MM.1S (cell line): ENCODE data around the gene PGF.

Source experiments
- CTCF ChIP-seq: fragments of 300-600 bp; sonication (generic); IDR thresholded peaks from 2 replicates; pipeline ENCODE4 v1.5.1; 2016; ENCODE audit warnings: antibody characterized with exemption, low read length, mixed read lengths
- EZH2 ChIP-seq: fragments of 300-600 bp; sonication (generic); optimal IDR thresholded peaks from 2 replicates; pipeline ENCODE3; 2017; ENCODE audit warnings: low read depth, mild to moderate bottlenecking, antibody characterized with exemption, low read length, mixed read lengths

- TF ChIP-seq CTCF (no peak), EZH2 (no peak)
These were observed 13.4 kb upstream of the PGF start for GRCh38 chr14:74968811-74969210.
